ENCODE results near the gene KIF6.

KIF6 gene

GRCh38 chr6:39411001-39411400 lies 314.2 kb downstream of the KIF6 start:
- no peak for DNase-seq

GRCh38 chr6:39409889-39410288 lies 315.3 kb downstream of the KIF6 start:
- no peak for DNase-seq

GRCh38 chr6:39407446-39407993 lies 317.7 kb downstream of the KIF6 start:
- no peak for DNase-seq

GRCh38 chr6:39404312-39404711 lies 320.9 kb downstream of the KIF6 start:
- no peak for DNase-seq

GRCh38 chr6:39403304-39403703 lies 321.9 kb downstream of the KIF6 start:
- DNase-seq, result no peak

- no peak for DNase-seq
Observed at GRCh38 chr6:39402239-39402751, 322.9 kb downstream of the KIF6 start.

- DNase-seq, result no peak
Observed at GRCh38 chr6:39401376-39401775, 323.8 kb downstream of the KIF6 start.

GRCh38 chr6:39400026-39400425 lies 325.2 kb downstream of the KIF6 start:
- no peak for DNase-seq

GRCh38 chr6:39396854-39397253 lies 328.4 kb downstream of the KIF6 start:
- no peak for DNase-seq

GRCh38 chr6:39393075-39393474 lies 332.1 kb downstream of the KIF6 start:
- no peak for DNase-seq

GRCh38 chr6:39391182-39391581 lies 334.0 kb downstream of the KIF6 start:
- no peak for DNase-seq

- no peak for DNase-seq
Observed at GRCh38 chr6:39389484-39389767, 335.8 kb downstream of the KIF6 start.

GRCh38 chr6:39388606-39389483 lies 336.4 kb downstream of the KIF6 start:
- no peak for DNase-seq

- DNase-seq, result no peak
Observed at GRCh38 chr6:39387785-39388184, 337.4 kb downstream of the KIF6 start.

- DNase-seq, result no peak
Observed at GRCh38 chr6:39386487-39386886, 338.7 kb downstream of the KIF6 start.

GRCh38 chr6:39381550-39382140 lies 343.6 kb downstream of the KIF6 start:
- DNase-seq, result no peak

- no peak for DNase-seq
Observed at GRCh38 chr6:39380837-39381549, 344.2 kb downstream of the KIF6 start.

GRCh38 chr6:39378960-39379425 lies 346.2 kb downstream of the KIF6 start:
- no peak for DNase-seq

- DNase-seq, result no peak
Observed at GRCh38 chr6:39378175-39378959, 346.8 kb downstream of the KIF6 start.

GRCh38 chr6:39377539-39377950 lies 347.7 kb downstream of the KIF6 start:
- DNase-seq, result peak in 1 of 2 experiments; percentile 22

GRCh38 chr6:39375405-39375804 lies 349.8 kb downstream of the KIF6 start:
- DNase-seq, result no peak

- DNase-seq, result no peak
Observed at GRCh38 chr6:39370390-39370789, 354.8 kb downstream of the KIF6 start.

GRCh38 chr6:39369987-39370386 lies 355.2 kb downstream of the KIF6 start:
- no peak for DNase-seq
